H1 (cell line): ENCODE data around the gene C2orf76.

Experiments used
- BCL11A ChIP-seq, 2 experiments: IDR thresholded peaks; one replicate each; pipeline ENCODE4 v1.6.1; 2011; ENCODE audit warnings: low read depth in 2 of 2, low read length in 2 of 2, mild to moderate bottlenecking in 2 of 2
- EZH2 ChIP-seq: fragments of 200-600 bp; sonication (generic); IDR thresholded peaks from 2 replicates; pipeline ENCODE4 v1.7.1; 2012; ENCODE audit warnings: low read depth, mild to moderate bottlenecking, moderate library complexity, low read length, inconsistent platforms; ENCODE audit not compliant: severe bottlenecking
- TCF12 ChIP-seq: IDR thresholded peaks from 2 replicates; pipeline ENCODE4 v1.6.1; 2011; ENCODE audit warnings: low read depth, mild to moderate bottlenecking, low read length
- TF ChIP-seq, protein P1 (sequence below), 3 experiments: IDR thresholded peaks; 1 replicate in 2 of 3; 2 replicates in 1 of 3; pipeline versions ENCODE4 v1.5.1 to v1.6.1; 2011; ENCODE audit warnings: low read length in 3 of 3, mild to moderate bottlenecking in 3 of 3, inconsistent platforms in 2 of 3, low read depth in 1 of 3, moderate library complexity in 1 of 3; ENCODE audit not compliant: insufficient read depth in 1 of 3; ENCODE audit errors: control extremely low read depth in 1 of 3

DNA sequence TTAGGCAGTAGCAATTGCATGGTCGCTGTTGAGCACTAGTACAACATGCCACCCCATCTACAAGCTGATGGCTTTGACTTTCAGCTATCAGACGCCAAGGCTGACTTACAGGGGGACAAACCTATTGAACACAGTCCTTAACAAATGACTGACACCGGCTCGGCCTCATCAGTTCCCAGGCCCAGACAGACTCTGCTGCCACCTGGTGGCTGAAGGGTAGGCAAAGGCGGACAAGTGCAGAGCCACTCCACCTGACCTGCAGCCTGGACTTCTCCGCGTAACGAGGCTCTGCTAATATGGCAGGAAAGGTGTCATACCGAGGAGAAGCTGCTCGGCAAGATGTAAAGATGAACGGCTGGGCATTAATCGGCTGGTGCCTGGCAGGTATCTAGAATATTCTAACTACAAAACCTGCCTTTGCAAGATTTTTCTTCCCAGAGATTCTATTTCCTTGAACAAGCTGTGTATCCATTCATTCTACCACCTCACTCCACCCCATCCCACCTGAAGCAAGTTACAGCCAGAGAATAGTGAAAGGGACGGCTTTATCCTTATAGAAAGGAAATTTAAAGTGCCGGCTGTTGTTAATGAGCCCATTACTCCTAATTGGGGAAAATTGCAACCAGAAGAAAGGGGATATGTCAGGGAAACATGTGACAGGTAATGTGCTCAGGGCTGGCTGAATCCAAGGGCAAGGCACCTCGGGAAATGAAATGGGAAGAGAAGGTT is 75.6 kb downstream of the C2orf76 start:
- TF ChIP-seq EZH2 (no peak), TCF12 (peak; percentile 59; the same call in 1 of the 2 replicates), BCL11A (IDR thresholded peaks at IDR 0.05; ENCODE audit: low read depth in 2 of 2, low read length in 2 of 2) (no peak)
- TF ChIP-seq, protein P1, sequence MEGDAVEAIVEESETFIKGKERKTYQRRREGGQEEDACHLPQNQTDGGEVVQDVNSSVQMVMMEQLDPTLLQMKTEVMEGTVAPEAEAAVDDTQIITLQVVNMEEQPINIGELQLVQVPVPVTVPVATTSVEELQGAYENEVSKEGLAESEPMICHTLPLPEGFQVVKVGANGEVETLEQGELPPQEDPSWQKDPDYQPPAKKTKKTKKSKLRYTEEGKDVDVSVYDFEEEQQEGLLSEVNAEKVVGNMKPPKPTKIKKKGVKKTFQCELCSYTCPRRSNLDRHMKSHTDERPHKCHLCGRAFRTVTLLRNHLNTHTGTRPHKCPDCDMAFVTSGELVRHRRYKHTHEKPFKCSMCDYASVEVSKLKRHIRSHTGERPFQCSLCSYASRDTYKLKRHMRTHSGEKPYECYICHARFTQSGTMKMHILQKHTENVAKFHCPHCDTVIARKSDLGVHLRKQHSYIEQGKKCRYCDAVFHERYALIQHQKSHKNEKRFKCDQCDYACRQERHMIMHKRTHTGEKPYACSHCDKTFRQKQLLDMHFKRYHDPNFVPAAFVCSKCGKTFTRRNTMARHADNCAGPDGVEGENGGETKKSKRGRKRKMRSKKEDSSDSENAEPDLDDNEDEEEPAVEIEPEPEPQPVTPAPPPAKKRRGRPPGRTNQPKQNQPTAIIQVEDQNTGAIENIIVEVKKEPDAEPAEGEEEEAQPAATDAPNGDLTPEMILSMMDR (IDR thresholded peaks at IDR 0.05; ENCODE audit: control extremely low read depth in 1 of 3, insufficient read depth in 1 of 3, low read depth in 1 of 3, low read length in 3 of 3) = peak; percentile 92 to 98 (median 98)
